GM18867 (cell line): ENCODE measurements around the gene EIF3K.

Experiments
- ATAC-seq: cut with Tn5 transposase; IDR thresholded peaks from one replicate; pipeline ENCODE4 v1.9.1; 2021; ENCODE audit warnings: mild to moderate bottlenecking, moderate library complexity; ENCODE audit not compliant: unreplicated experiment

Gene EIF3K

DNA sequence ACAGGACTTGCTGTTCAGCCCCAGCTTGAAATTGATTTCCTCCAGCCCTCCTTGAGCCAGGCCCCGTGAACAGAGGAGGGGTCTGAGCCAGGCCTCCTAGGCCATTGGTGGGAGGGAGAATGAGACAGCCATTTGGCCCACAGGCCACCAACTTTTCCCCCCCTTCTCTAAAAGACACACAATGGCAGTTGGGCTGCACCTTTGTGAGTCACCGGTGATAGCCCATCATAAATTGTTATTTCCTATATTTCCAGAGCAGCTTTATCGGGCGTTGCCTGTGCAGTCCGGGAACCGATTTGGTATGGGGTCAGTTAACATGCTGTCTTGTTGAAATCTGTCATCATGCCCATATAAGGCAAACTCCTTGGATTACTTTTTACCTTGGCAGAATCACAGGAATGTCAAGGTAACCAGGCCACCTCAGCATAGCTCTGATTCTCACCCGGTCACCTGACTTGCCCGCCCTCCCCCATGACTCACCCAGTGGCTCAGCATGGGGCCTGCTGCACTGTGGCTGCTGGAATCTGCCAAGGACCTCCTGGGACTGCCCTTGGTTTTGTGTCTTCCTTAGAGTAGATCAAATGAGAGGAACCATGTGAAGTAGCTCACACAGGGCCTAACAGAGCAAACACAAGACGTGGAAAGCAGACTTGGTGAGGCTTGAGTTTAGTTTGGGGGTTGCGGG lies 64.5 kb downstream of the EIF3K start:
- no peak for ATAC-seq

GRCh38 chr19:38684078-38684861 lies 65.3 kb downstream of the EIF3K start:
- ATAC-seq = no peak

DNA sequence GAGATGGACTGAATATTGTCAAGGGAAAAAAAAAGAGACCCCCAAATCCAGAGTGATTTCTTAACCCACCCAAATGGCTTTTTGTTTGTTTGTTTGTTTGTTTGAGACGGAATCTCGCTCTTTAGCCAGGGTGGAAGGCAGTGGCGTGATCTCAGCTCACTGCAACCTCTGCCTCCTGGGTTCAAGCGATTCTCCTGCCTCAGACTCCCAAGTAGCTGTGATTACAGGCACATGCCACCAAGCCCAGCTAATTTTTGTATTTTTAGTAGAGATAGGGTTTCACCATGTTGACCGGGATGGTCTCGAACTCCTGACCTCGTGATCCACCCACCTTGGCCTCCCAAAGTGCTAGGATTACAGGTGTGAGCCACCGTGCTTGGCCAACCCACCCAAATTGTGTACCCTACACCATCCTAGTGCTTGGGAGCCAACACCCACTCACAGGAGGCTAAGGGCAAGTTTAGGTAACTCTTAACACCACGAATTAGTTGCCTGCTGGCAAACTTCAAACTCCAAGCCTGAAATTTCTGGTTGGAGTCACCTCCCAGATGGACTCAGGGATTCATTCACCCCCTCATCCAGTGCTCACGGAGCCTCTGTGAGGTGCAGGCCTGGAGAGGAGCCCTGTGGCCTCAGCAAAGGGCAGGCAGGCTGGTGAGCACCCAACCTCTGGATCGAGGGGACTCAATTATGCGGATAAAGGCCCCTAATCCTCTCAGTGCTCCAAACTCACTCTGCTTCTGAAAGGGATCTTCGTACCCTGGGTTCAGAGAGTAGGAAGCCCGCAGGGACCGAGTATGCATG lies 66.1 kb downstream of the EIF3K start:
- ATAC-seq = no peak

DNA sequence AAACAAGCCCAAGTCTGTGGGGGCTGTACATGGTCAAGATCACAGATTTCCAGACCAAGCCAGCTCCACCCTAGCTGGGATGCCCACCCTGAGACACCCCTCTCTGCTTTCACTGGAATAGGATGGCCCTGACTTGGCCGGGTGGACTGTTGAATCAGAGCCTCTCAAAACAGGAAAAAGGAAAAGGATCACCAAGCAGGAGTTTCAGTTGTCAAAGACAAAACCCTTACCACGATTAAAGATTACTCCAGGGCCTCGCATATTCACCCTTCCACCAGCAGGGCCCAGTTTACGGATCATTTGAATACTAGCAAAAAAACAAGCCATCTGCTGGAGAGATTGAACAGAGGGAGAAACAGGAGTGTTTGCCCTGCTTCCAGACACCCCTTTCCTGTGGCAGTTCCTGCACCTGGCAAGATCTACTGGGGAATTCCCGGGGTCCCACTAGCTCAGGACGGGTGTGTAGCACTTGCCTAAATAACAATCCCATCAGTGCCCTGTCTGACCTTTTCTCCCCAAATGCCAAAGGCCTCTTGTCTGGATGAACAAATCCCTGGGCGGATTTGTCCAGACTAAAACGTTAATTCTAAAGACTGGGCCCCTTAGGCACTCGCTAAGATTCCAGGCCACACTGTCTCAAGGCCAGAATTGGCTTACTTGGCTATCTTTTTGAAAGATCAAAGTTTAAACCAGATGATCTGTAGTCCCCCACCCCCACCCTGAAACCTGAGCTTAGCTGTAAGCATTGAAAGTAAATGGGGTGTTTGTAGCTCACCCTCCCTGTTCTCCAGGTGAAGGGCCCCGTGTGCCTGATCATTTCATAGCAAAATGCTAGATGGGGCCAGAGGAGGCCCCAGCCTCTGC lies 66.9 kb downstream of the EIF3K start:
- no peak for ATAC-seq

GRCh38 chr19:38686530-38686888 lies 67.5 kb downstream of the EIF3K start:
- no peak for ATAC-seq
